HG02623 (cell line): ENCODE data around the gene SLC7A8.
A peak's percentile ranks its signal among the peaks of the same experiment; 100 is the strongest.

Experiments
- ATAC-seq: cut with Tn5 transposase; IDR thresholded peaks from one replicate; pipeline ENCODE4 v1.9.1; 2021; ENCODE audit warnings: moderate library complexity; ENCODE audit not compliant: unreplicated experiment

Gene SLC7A8

GRCh38 chr14:23136566-23137133 is 46.8 kb downstream of the SLC7A8 start:
- ATAC-seq: no peak

- no peak for ATAC-seq
Measured at GRCh38 chr14:23132970-23133369, 50.5 kb downstream of the SLC7A8 start.

GRCh38 chr14:23131482-23131881 is 52.0 kb downstream of the SLC7A8 start:
- no peak for ATAC-seq

- ATAC-seq: no peak
Measured at GRCh38 chr14:23130871-23131270, 52.6 kb downstream of the SLC7A8 start.

- ATAC-seq: no peak
Measured at GRCh38 chr14:23129759-23130316, 53.6 kb downstream of the SLC7A8 start.

- ATAC-seq: no peak
Measured at GRCh38 chr14:23128969-23129758, 54.3 kb downstream of the SLC7A8 start.

GRCh38 chr14:23127861-23128260 is 55.6 kb downstream of the SLC7A8 start:
- ATAC-seq: no peak

- ATAC-seq: no peak
Measured at GRCh38 chr14:23126548-23127278, 56.7 kb downstream of the SLC7A8 start.

GRCh38 chr14:23125933-23126524 is 57.4 kb downstream of the SLC7A8 start:
- no peak for ATAC-seq

GRCh38 chr14:23125011-23125410 is 58.4 kb downstream of the SLC7A8 start:
- ATAC-seq: no peak

- ATAC-seq: no peak
Measured at GRCh38 chr14:23124337-23124954, 59.0 kb downstream of the SLC7A8 start.

GRCh38 chr14:23123419-23123818 is 60.0 kb downstream of the SLC7A8 start:
- ATAC-seq: no peak

GRCh38 chr14:23122086-23122485 is 61.4 kb downstream of the SLC7A8 start:
- ATAC-seq: no peak

GRCh38 chr14:23121361-23121771 is 62.1 kb downstream of the SLC7A8 start:
- no peak for ATAC-seq

- ATAC-seq: peak; percentile 70
Measured at GRCh38 chr14:23120541-23121251, 62.8 kb downstream of the SLC7A8 start.

GRCh38 chr14:23119363-23120327 is 63.8 kb downstream of the SLC7A8 start:
- no peak for ATAC-seq

- no peak for ATAC-seq
Measured at GRCh38 chr14:23118506-23119362, 64.7 kb downstream of the SLC7A8 start, which contains the start of gene CEBPE. Gene CEBPE (minus strand): TSS chr14:23119255. CDS start chr14:23119091, 164 bp downstream.
